GM19452 (cell line): Measurements from ENCODE around the gene ZBTB3.
"Not testable (repeated sequence)": the region's sequence is repeated elsewhere in the genome, so short reads cannot be mapped to it uniquely, and the experiment has no call there.

Experiments used
- ATAC-seq: cut with Tn5 transposase; IDR thresholded peaks from one replicate; pipeline ENCODE4 v1.9.1; 2021; ENCODE audit not compliant: unreplicated experiment

The ZBTB3 gene

GRCh38 chr11:62757846-62758788 is 4.2 kb upstream of the ZBTB3 start:
- ATAC-seq, result no peak

- ATAC-seq, result no peak
Measured at GRCh38 chr11:62755086-62755615, 1.2 kb upstream of the ZBTB3 start.

GRCh38 chr11:62752994-62753735 is 795 bp downstream of the ZBTB3 start:
- peak; percentile 1 for ATAC-seq

GRCh38 chr11:62752177-62752785 is 1.7 kb downstream of the ZBTB3 start:
- no peak for ATAC-seq

- not testable (repeated sequence) for ATAC-seq
Measured at GRCh38 chr11:62749931-62750330, 4.0 kb downstream of the ZBTB3 start.

GRCh38 chr11:62747475-62748160 is 6.3 kb downstream of the ZBTB3 start:
- ATAC-seq, result no peak

- ATAC-seq, result no peak
Measured at GRCh38 chr11:62737196-62737595, 16.8 kb downstream of the ZBTB3 start.

GRCh38 chr11:62732830-62733229 is 21.1 kb downstream of the ZBTB3 start:
- ATAC-seq, result no peak

GRCh38 chr11:62730076-62730475 is 23.9 kb downstream of the ZBTB3 start:
- not testable (repeated sequence) for ATAC-seq

- peak; percentile 16 for ATAC-seq
Measured at GRCh38 chr11:62728171-62728988, 25.6 kb downstream of the ZBTB3 start, which contains the start of gene TTC9C. TTC9C (plus strand) TSS chr11:62728486; CDS start chr11:62728849, 363 bp downstream.

GRCh38 chr11:62727872-62728170 is 26.1 kb downstream of the ZBTB3 start:
- peak; percentile 51 for ATAC-seq

- peak; percentile 75 for ATAC-seq
Measured at GRCh38 chr11:62727165-62727871, 26.6 kb downstream of the ZBTB3 start, which contains the start of gene HNRNPUL2. HNRNPUL2 (minus strand) TSS chr11:62727457; CDS start chr11:62727156, 301 bp downstream.

GRCh38 chr11:62726915-62727164 is 27.1 kb downstream of the ZBTB3 start:
- ATAC-seq, result no peak

- ATAC-seq, result peak; percentile 4
Measured at GRCh38 chr11:62726156-62726914, 27.6 kb downstream of the ZBTB3 start.

GRCh38 chr11:62725646-62726045 is 28.3 kb downstream of the ZBTB3 start:
- no peak for ATAC-seq

GRCh38 chr11:62724171-62724570 is 29.8 kb downstream of the ZBTB3 start:
- no peak for ATAC-seq

- ATAC-seq, result no peak
Measured at GRCh38 chr11:62721994-62722393, 32.0 kb downstream of the ZBTB3 start.

- no peak for ATAC-seq
Measured at GRCh38 chr11:62719302-62719978, 34.5 kb downstream of the ZBTB3 start.
